ENCODE measurements around the gene CCDC134. TPM values are rescaled to one million over a fixed set of nuclear protein-coding genes. Genes with fewer than 3 reads are reported as not detected.

The CCDC134 gene
- total and polyA plus RNA-seq, 9 of the 15 experiments (the other 6 are each of a cell fraction or from before 2014, with no cell fraction given), result 0.56 to 11.9 (median 5.3) TPM

GRCh38 chr22:41845380-41846267, 45.1 kb downstream of the CCDC134 start (continued):
- TF ChIP-seq POLR2H (tag; IDR thresholded peaks at IDR 0.05; ENCODE audit: low read depth) (no peak; the same call in 1 of the 2 replicates), ZNF785 (CRISPR knock-in tag; IDR thresholded peaks at IDR 0.05) (no peak), SRSF9 (IDR thresholded peaks at IDR 0.05; ENCODE audit: borderline replicate concordance, low read depth, low read length) (no peak), PYGO2 (tag; IDR thresholded peaks at IDR 0.05) (peak; percentile 79; the same call in 1 of the 2 replicates), SREBF2 (CRISPR knock-in tag; IDR thresholded peaks at IDR 0.05) (no peak), HNRNPUL1 (IDR thresholded peaks at IDR 0.05; ENCODE audit: low read length) (no peak), ZNF561 (CRISPR knock-in tag; conservative IDR thresholded peaks at IDR 0.05) (no peak), RUNX1 (IDR thresholded peaks at IDR 0.05; ENCODE audit: low read depth) (no peak), GABPB1 (CRISPR knock-in tag; IDR thresholded peaks at IDR 0.05) (no peak), TSHZ1 (CRISPR knock-in tag; IDR thresholded peaks at IDR 0.05) (no peak), ARID1B (IDR thresholded peaks at IDR 0.05) (peak; percentile 99), ETV5 (CRISPR knock-in tag; IDR thresholded peaks at IDR 0.05; ENCODE audit: low read depth) (no peak), ZNF124 (CRISPR knock-in tag; IDR thresholded peaks at IDR 0.05) (no peak), ZNF717 (CRISPR knock-in tag; IDR thresholded peaks at IDR 0.05) (no peak), TSC22D4 (tag; IDR thresholded peaks at IDR 0.05) (no peak), HMGN3 (IDR thresholded peaks at IDR 0.05; ENCODE audit: borderline replicate concordance, extremely low read depth, insufficient read length, low read depth, low read length) (peak; percentile 69), NFRKB (IDR thresholded peaks at IDR 0.05; ENCODE audit: low read depth) (no peak), TRIM24 (IDR thresholded peaks at IDR 0.05) (peak; percentile 88 to 92), GTF2F1 (IDR thresholded peaks at IDR 0.05; ENCODE audit: low read depth, low read length) (no peak), CREB5 (CRISPR knock-in tag; IDR thresholded peaks at IDR 0.05) (no peak), MBD2 (IDR thresholded peaks at IDR 0.05; ENCODE audit: borderline replicate concordance, low read depth) (peak; percentile 50; the same call in 1 of the 2 replicates), SMAD2 (IDR thresholded peaks at IDR 0.05; ENCODE audit: low read depth, low read length) (no peak), GTF2B (IDR thresholded peaks at IDR 0.05; ENCODE audit: extremely low read depth, insufficient read length) (no peak)

Measured in K562 (cell line).